ENCODE data around the gene CDR2L.

DNA sequence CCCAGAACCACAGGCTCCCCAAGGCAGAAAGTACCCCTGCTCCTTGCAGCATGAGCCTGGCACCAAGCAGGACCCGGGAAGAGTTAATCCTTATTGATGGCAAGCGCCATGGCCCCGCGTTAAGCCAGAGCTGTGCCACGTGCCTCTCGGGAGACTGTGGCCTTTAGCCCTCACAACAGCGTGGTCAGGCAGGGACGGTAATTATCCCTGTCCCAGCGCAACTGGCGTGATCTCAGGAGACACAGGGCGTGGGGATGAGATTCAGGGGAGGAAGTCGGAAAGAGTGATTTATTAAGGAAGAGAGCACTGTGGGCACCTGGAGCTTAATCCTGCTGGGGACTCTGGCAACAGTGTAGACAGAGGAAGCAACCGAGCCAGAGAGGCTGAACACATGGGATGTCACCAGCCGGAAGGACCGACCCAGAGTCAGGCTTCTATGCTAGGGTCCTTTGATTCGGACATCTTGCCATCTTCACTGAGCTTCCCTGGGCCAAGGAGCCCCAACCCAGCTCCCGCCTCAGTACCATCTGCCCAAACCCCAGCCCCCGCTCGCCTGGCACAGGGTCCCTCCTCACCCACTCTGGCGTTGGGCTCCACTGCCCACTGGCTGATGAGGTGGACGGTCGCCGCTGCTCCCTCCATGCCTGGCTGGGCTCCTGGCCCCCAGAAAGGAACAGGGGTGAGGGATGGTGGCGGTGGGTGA, 34.9 kb upstream of the CDR2L start:
- TF ChIP-seq, protein P1, sequence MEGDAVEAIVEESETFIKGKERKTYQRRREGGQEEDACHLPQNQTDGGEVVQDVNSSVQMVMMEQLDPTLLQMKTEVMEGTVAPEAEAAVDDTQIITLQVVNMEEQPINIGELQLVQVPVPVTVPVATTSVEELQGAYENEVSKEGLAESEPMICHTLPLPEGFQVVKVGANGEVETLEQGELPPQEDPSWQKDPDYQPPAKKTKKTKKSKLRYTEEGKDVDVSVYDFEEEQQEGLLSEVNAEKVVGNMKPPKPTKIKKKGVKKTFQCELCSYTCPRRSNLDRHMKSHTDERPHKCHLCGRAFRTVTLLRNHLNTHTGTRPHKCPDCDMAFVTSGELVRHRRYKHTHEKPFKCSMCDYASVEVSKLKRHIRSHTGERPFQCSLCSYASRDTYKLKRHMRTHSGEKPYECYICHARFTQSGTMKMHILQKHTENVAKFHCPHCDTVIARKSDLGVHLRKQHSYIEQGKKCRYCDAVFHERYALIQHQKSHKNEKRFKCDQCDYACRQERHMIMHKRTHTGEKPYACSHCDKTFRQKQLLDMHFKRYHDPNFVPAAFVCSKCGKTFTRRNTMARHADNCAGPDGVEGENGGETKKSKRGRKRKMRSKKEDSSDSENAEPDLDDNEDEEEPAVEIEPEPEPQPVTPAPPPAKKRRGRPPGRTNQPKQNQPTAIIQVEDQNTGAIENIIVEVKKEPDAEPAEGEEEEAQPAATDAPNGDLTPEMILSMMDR (IDR thresholded peaks at IDR 0.05) = no peak
- TF ChIP-seq CREM (CRISPR knock-in tag; IDR thresholded peaks at IDR 0.05) (no peak), JUN (CRISPR knock-in tag; IDR thresholded peaks at IDR 0.05) (no peak), RELA (CRISPR knock-in tag; IDR thresholded peaks at IDR 0.05; ENCODE audit: borderline replicate concordance) (no peak), CREB1 (CRISPR knock-in tag; IDR thresholded peaks at IDR 0.05) (no peak), SMAD4 (CRISPR knock-in tag; IDR thresholded peaks at IDR 0.05) (no peak), ESRRA (CRISPR knock-in tag; IDR thresholded peaks at IDR 0.05; ENCODE audit: borderline replicate concordance) (no peak), CBFB (CRISPR knock-in tag; IDR thresholded peaks at IDR 0.05; ENCODE audit: low read depth) (no peak), IRF2 (CRISPR knock-in tag; IDR thresholded peaks at IDR 0.05; ENCODE audit: borderline replicate concordance, low read depth) (no peak), TCF7 (CRISPR knock-in tag; IDR thresholded peaks at IDR 0.05; ENCODE audit: low read depth) (no peak), ELF4 (CRISPR knock-in tag; IDR thresholded peaks at IDR 0.05; ENCODE audit: low read depth) (no peak), FOXP1 (CRISPR knock-in tag; IDR thresholded peaks at IDR 0.05; ENCODE audit: borderline replicate concordance) (no peak)
- TF ChIP-seq, protein P2, sequence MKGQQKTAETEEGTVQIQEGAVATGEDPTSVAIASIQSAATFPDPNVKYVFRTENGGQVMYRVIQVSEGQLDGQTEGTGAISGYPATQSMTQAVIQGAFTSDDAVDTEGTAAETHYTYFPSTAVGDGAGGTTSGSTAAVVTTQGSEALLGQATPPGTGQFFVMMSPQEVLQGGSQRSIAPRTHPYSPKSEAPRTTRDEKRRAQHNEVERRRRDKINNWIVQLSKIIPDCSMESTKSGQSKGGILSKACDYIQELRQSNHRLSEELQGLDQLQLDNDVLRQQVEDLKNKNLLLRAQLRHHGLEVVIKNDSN (CRISPR knock-in tag; IDR thresholded peaks at IDR 0.05) = no peak

Data from WTC11 (cell line).